GM18526 (cell line): ENCODE data around the gene NSD2.

Experiments
- POLR2A ChIP-seq: IDR thresholded peaks from 3 replicates; pipeline ENCODE4 v1.6.1; 2011; ENCODE audit not compliant: insufficient read length; ENCODE audit errors: extremely low read depth

Gene NSD2

DNA sequence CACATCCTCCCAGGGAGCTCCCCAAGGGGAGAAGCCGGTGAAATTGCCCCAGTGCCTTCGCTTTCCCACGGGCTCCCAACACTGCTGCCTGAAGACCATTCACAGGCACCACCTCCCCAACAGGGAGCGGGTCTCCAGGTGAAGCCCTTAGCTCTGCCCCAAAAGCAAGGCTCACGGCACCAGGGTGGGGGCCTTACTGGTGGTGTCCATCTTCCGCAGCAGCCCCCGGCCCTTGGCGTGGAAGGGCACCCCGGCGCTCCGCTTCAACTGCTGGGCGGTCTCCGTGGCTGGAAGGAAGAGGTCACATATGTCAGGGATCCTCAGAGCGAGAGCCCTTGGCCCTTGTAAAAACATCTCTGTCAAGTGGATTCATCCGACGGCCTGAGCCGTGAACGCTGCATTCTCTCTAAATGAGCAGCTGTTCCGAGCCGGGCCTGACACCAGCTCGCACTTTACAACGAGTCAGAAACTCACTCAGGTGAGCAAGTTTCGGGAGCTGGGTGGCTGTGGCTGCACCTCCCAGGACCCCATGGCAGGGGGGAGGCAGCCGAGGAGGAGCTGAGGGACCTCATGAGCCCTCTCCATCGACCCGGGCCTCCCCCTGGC lies 116.6 kb downstream of the NSD2 start:
- no peak for TF ChIP-seq POLR2A

DNA sequence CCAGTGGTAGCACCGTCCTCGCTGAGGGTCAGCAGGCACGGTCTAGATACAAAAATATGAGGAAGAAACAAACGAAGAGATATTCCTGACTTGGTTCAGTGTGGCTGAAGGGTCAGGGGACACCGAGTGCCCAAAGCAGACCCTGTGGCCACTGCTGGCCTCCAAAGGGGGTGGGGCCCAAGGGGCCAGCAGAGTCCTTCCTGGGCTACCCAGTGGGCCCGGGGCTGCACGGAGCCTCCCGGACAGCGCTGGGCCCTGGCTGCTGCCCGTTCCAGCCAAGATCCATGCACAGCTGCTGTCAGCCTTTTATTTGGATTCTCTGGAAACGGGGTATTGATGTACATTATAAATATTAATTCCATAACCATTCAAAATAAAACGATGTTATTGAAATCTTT lies 117.1 kb downstream of the NSD2 start:
- TF ChIP-seq POLR2A: no peak

DNA sequence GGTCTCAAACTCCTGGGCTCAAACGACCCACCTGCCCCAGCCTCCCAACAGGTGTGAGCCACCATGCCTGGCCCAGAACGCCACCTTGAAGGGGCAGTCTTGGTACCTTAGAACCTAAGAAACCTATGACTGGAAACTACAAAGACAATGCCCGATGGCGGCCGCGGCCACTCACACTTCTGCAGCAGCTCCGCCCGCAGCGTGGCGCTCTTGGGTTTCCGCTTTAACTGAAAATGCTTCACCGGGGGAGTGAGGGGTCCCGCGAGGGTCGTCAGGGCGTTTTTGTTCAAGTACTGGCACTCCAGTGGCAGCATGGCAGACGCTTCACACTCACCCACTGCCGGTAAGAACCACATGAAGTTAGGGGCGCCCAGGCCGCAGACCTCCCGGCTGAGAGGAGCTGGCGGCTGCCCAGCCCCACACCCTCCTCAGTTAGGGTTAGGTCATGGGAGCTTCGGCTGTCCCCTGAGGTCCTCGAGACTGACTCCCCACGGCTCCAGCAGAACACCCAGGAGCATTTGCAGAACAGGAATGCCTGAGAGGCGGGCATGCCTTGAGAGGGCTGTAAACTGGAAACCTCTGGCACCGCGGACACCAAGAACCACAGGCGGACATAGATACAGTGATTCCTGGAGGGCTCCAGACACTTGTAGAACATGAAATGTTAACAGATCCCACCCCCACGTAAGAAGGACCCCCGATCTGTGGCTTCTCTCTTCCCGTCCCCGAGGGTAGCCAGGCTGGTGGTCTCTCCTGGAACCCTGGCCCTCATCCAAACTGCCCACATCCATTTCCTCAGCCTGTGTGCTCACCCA lies 118.5 kb downstream of the NSD2 start:
- TF ChIP-seq POLR2A: no peak

DNA sequence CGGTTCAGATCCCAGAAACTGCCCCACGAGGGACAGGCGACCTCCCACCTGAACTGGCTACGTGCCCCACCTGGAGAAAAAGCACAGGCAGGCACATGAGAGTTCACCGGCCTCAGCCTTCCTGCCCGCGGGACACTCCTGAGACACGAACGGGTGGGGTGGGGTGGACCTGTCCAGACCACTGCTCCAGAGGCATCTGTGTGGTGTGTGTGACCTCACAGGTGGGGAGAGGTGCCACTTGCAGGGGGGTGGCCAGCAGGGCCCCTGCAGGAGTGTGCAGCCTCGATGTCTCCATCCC lies 119.1 kb downstream of the NSD2 start:
- no peak for TF ChIP-seq POLR2A

DNA sequence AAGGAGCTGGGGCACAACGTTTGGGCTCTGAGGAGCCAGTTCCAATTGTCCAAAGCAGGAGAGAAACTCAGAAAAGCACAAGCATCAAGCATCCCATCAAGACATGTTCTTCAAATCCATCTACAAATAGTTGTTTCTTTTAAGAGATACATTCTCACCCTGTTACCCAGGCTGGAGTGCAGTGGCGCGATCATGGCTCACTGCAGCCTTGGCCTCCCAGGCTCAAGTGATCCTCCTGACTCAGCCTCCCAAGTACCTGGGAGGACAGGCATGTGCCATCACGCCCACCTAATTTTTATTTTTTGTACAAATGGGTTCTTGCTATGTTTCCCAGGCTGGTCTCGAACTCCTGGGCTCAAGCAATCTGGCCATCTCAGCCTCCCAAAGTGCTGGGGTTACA lies 119.5 kb downstream of the NSD2 start:
- TF ChIP-seq POLR2A: no peak

DNA sequence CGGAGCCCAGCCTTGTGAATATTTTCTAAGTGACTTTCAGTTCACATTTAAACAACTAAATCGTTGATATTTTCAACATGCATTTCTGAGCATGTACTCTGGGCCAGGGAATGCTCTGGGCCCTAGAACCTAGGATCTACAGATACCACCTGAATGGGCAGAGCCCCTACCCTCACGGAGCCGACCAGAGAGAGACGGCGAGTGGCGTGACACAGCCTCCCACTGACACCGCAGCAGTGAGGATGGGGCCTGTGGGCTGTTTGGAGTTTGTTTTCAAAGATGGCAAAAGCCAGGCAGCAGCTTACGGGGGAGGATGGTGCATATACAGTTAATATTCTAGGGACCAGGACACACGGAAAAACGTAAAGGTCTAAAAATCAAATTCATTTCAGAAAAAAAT lies 119.9 kb downstream of the NSD2 start:
- no peak for TF ChIP-seq POLR2A

DNA sequence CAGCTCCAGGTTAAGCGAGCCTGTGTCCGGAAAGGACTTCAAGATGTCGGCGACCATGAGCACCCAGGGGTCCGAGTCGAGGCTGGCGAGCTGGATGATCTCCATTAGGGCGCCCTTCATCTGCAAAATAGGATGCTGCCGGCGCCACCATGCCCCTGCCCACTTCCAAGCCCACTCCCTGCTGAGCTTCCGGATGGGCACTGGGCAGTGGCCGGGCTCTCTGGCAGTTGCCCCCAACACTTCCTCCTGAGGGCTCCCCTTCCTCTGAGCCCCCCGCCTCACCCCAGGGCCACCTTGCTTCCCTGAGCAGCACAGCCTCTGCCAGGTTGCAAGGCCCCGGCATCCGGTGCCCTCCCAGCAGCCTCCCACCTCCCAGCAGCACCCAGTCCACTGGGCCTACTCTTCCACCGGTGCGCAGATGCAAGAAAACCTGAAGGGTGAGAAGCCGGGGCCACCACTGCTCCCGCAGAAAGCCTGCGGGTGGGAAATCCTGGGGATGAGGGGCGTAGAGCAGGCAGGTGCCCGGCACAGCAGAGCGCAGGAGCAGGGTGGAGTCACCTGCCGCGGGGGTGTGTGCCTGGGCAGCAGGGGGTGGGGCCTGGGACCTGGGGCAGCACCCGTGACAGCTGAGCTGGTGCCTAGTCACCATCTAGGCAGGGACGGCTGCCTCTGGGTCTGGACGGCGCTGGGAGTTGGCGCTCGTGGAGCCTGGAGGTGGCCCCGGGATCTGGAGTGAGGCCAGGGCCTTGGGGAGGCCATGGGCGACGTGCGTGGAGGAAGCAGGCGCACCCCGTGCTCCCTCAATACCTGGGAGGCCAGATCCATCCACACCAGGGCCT lies 120.6 kb downstream of the NSD2 start:
- TF ChIP-seq POLR2A: no peak

DNA sequence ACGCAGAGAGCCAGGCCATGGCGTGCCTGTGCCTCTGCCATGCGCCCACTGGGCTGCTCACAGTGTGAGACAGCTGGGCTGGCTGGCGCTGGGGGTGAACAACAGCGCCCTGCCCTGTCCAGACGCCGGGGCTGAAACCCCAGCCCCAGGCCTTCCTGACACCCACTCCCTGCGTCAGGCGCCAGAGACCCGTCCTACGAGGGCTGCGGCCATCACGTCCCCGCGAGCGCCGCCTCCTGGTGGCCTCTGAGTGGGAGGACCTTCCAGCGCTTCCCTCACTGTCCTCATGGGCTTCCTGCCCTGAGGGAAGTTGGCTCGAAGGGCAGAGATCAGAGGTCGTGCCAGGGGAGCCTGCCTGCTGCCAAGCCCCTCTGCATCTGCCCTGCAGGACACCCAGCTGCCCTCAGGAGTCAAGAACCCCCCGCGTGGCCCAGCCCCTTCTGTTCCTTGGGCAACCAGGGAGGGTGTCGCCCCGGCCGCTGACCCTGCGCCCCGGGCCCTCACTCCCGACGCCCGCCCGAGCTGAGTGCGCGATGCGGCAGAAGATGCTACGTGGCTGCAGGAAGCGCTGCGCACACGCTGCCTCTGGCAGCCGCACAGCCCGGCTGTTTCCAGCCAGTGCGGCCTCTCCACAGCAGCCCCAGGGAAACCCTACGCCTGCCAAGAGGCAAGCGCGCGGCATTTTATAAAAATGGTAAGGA lies 121.4 kb downstream of the NSD2 start:
- TF ChIP-seq POLR2A: no peak

DNA sequence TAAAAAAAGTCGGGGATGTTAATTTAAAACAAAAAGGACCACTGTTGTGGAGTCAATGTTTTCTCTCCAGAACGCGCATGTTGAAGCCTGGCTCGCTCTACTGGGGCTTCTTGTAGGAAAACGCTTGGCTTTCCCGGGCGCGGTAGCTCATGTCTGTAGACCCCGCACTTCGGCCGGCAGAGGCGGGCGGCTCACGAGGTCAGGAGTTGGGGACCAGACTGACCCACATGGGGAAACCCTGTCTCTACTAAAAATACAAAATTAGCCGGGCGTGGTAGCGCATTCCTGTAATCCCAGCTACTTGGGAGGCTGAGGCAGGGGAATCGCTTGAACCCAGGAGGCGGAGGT lies 122.0 kb downstream of the NSD2 start:
- no peak for TF ChIP-seq POLR2A

DNA sequence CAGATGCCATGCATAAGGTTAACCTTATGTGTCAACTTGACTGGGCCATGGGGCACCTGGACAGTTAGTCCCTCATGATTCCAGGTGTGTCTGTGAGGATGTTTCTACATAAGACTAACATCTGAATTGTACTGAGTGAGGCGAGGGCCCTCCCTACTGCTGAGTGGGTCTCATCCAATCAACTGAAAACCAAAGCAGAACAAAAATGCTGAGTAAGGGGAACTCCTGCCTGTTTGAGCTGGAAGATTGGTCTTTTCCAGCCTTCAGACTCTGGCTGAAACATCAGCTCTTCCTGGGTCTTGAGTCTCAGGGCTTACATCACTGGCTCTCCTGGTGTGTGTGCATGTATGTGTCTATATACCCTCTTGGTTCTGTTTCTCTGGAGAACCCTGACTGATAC lies 123.7 kb downstream of the NSD2 start:
- TF ChIP-seq POLR2A: no peak

DNA sequence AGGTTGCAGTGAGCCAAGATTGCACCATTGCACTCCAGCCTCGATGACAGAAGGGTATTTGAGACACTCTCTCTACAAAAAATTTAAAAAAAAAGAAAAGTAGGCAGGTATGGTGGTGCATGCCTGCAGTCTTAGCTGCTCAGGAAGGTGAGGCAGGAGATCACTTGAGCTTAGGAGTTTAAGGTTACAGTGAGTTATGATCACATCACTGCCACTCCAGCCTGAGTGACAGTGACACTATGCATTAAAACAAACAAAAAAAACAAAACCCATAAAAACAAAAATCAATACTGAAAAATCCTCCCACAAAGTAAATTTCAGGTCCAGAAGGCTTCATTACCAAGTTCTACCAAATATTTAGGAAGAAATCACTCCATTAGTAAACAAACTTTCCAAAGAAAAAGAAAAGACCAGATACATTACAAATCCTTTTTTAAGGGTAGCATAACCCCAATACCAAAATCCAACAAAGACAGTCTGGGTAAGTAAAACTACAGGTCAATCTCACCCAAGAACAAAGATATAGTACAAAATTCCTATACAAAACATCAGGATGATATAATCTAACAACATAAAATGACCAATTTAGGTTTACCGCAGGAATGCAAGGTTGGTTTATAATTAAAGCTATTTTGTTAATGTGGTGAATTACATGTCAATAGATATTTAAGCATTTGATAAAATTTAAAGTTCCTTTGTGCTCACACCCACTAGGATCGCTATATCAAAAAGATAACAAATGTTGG lies 125.8 kb downstream of the NSD2 start:
- TF ChIP-seq POLR2A: no peak

DNA sequence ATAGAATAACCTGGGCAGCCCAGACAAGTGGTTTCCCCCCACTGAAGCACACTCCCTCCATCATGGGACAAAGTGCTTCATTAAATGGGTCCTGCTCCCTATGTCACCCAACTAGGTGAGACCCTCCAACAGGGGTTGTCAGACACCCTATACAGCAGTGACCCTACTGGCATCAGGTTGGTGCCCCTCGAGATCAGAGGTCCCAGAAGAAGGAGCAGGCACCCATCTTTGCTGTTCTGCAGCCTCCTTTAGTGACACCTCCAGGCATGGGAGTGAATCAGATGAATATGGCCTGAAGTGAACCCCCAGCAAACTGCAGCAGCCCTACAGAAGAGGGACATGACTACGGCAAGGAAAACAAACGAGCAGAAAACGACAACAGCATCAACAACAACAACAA lies 126.5 kb downstream of the NSD2 start:
- TF ChIP-seq POLR2A: no peak

DNA sequence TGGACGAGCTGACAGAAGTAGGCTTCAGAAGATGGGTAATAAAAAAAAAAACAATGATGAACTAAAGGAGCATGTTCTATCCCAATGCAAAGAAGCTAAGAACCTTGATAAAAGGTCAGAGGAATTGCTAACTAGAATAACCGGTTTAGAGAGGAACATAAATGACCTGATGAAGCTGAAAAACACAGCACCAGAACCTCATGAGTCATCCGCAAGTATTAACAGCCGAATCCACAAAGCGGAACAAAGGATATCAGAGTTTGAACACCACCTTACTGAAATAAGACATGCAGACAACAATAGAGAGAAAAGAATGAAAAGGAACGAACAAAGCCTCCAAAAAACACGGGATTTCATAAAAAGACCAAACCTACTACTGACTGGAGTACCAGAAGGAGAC lies 127.1 kb downstream of the NSD2 start:
- TF ChIP-seq POLR2A: no peak

DNA sequence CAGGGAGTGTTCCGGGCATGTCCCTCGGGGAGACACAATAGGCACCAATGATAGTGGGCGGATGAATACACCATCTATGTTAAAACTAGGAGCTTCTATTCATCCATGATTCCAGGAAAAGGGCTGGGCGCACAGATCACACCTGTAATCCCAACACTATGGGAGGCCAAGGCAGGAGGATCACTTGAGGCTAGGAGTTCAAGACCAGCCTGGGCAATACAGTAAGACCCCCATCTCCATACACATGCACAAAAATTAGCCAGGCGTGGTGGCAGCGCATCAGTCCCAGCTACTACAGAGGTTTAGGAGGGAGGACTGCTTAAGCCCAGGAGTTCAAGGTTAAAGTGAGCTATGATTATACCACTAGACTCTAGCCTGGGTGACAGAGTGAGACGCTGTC lies 135.2 kb downstream of the NSD2 start:
- TF ChIP-seq POLR2A: no peak
